GM23338 (cell line): Measurements from ENCODE around the gene ARHGAP12.

ENCODE experiments used
- CTCF ChIP-seq, 2 experiments: fragments of 200-600 bp in 1 of 2; sonication (generic) in 1 of 2; conservative IDR thresholded peaks; 2 replicates each; pipeline versions ENCODE4 v1.5.1 to v1.6.1; 2016 to 2017; ENCODE audit warnings: antibody characterized with exemption in 2 of 2, low read depth in 2 of 2, mild to moderate bottlenecking in 2 of 2, moderate library complexity in 1 of 2
- EZH2 ChIP-seq: fragments of 200-600 bp; sonication (generic); IDR thresholded peaks from one replicate; pipeline ENCODE4 v1.8.0; 2017; ENCODE audit warnings: antibody characterized with exemption, mild to moderate bottlenecking, low read depth; ENCODE audit not compliant: unreplicated experiment

- TF ChIP-seq CTCF (conservative IDR thresholded peaks at IDR 0.05; ENCODE audit: low read depth in 2 of 2) (no peak), EZH2 (no peak)
These were observed 97.7 kb downstream of the ARHGAP12 start for GRCh38 chr10:31830887-31831286.
